Glomerular visceral epithelial cell (primary cell): ENCODE results near the gene HELZ.
"Not testable (repeated sequence)": the region's sequence is repeated elsewhere in the genome, so short reads cannot be mapped to it uniquely, and the experiment has no call there.

Source experiments
- DNase-seq: peaks from one replicate; pipeline ENCODE4 v3.0.0-alpha.2; 2016; ENCODE audit errors: extremely low spot score

HELZ gene

DNA sequence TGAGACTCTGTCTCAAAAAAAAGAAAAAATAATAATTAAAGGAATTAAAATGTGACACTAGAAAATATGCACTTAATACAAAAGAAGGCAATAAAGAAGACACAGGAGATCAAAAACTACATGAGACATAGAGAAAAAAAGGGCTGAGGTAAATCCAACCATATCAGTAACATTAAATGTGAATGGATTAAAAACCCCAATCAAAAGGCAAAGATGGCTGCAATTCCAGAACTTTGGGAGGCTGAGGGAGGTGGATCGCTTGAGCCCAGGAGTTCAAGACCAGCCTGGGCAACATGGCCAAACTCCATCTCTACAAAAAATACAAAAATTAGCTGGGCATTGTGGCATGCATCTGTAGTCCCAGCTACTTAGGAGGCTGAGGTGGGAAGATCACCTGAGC lies 103.0 kb downstream of the HELZ start:
- DNase-seq = not testable (repeated sequence)

DNA sequence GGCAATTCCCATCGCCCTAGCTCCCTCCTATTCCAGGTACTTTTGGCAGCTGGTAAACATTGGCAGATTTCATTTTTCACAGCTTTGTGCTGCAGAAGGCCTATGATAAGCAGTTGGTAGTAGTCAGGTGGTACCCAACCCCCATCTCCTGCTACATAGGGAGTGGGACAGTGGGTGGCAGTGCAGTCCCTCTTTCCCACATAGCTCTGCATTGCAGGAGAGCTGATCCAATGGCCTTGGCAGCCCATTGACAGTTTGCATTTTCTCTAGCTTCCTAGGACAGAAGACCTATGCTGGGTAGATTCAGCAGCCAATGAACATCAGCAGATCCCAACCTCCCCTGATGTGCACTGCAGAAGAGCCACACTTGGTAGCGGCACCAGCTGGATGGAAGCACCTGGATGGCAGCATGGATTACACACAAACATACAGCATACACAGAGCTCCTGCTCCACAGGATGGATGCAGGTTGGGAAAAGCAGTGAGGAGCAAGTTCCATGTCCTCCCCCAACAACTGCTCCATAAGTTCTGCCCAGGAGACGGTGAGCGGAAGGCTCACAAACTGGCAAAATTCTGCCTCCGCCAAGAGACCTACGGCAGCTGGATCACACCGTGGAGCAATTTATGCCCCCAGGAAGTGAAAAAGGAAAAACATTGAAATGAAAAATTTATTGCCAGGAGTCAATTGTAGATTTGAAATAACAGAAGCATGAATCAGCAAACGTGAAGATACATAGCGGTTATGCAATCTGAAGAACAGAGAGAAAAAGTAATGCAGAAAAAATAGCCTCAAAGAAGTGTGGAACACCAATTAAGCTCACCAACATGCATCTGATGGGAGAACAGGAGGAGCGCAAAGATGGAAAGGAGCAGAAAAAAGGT lies 105.0 kb downstream of the HELZ start:
- no peak for DNase-seq

DNA sequence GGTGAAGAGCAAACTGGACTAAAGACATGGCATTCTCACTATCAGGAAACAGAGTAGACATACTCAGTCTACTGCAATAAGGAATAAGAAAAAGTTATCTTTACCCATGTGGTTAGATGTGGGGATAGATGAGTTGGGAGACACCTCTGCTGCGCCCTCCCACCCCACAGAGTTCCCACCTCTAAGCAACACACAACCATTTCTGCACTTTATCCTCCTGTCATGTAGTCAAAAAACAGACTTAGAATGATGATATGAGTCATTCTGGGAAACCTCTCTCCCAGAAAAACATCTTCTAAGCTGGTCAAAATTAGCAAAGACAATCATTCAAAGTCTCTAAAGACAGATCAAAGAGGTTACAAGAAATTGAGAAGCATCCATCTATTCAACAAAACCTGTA lies 105.7 kb downstream of the HELZ start:
- DNase-seq = no peak

DNA sequence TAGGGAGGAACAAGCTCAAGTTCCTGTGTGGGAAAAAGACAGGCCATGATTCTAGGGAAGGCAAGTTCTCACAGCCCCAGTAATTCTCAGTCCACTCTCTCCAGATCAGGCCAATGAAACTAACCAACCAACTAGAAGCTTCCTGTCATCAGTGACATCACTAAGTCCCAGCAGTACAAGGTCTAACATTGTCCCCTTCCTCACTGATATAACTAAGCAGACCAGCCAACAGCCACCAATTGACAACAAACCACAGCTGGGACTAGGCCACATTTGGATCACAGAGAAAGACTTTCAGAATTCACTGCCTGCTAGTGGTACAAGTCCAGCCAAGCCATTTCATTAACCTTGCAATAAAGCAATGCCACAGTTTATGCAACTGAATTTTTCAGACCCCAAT lies 106.6 kb downstream of the HELZ start:
- no peak for DNase-seq

DNA sequence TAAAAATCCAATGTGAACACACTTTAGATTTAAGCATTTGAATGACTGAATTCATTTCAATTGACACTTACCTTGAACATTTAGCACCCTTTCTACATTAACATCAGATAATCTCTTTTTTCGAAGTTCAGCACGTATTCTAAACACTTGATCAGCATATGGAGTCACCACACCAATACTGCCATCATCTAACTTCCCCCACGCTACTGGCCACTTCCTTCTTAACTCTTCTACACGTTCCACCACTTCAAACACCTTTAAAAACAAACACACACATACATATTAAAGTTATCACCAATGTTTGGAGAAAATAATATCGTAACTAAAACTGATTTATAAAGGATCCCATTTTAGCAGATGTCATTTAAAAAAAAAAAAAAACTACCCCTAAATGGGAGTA lies 107.1 kb downstream of the HELZ start:
- no peak for DNase-seq

DNA sequence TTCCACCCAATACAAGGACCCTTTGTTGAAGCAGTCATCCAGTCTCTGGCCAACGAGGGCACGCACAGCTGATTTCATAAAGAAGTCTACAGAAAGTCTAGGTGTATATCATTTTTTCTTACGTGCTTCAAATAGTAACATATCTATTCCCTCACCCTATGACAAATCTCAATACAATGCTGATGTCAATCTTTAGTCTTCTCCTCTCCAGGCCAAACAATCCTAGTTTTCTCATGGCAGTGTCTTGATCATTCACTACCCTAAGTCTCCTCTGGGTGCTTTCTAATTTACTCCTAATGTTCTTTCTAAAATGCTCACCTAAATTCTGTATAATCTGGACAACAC lies 108.0 kb downstream of the HELZ start:
- no peak for DNase-seq

DNA sequence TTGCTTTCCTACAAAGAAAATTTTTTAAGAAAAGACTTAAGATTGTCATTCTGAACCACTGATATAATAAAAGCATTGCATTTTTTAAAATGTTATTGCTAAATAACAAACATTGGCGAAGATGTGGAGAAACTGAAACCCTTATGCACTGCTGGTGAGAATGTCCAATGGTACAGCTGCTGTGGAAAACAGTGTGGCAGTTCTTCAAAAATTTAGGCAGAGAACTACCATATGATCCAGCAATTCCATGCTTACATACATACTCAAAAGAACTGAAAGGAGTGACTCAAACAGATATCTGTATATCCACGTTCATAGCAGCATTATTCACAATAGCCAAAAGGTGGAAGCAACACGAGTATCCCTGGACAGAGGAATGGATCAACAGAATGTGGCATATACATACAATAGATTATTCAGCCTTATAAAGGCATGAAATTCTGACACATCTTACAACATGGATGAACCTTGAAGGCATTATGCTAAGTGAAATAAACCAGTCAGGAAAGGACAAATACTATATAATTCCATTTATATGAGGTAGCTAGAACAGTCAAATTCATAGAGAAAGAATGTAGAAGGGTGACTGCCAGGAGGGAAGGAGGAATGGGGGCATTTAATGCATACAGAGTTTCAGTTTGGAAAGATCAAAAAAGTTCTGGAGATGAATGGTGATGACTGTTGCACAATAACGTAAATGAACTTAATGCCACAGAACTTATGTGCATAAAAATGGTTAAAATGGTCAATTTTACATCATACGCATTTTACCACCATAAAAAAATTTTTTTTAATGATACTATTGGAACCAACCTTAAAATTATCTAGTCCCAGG lies 108.6 kb downstream of the HELZ start:
- no peak for DNase-seq

DNA sequence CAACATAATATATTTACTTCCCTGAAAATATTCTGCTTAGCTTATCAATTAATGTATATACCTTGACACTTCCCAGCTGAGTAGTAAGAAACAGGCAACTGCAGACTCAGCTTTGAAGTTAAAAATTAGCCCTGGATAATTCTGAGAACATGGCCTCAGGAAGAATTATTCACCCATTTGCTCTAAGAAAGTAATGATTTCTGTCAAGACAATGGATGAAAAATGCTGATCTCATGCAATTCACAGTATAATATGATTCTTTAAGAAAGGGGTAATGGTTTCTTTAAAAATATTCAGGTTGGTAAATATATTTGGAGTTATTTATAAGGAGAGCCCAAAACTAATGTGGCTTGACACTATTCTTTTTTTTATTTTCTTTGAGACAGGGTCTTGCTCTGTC lies 111.8 kb downstream of the HELZ start:
- DNase-seq = no peak

DNA sequence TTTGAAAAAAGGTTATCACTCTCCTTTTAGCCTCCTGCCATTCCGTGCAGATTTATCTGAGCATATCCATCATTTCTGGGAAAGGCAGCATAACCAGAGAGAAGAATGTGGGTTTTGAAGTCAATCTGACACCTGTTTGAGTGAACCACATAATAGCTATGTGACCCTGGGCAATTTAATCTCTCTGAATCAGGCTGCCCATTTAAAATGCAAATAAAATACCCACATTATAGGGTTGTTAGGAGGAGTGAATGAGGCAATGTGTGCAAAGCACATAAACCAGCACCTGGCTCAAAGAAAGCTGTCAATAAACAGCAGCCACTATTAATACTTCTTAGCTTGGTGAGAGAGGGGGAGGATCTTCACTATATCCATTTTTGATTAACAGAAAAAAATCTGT lies 112.6 kb downstream of the HELZ start:
- no peak for DNase-seq

DNA sequence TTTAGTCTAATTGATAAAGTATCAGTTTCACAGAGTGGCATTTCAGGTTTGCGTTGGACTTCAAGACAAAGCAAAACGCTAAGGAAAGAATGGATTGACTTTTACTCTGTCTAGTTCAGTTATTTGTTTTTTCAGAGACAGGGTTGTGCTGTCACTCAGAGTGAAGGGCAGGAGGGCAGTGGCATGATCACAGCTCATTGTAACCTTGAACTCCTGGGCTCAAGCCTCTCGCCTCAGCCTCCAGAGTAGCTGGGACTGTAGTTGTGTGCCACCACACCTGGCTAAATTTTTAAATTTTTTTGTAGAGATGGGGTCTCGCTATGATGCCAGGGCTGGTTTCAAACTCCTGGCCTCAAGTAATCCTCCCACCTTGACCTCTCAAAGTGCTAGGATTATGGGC lies 114.2 kb downstream of the HELZ start:
- no peak for DNase-seq

DNA sequence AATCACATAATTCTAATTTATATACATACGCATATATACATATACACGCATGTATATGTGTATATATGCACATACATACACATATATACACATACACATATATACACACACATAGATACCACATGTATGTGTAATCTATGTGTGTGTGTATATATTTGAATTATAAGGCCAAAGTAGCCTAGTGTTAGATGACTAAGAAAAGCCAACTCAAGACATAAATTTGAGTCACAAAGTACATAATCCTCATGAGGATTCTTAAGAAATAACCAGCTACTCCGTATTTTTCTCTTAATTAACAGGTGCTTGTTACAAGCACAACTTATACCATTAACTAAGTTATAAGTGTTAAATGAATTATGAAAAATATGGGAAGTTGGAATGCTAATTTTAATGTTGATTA lies 115.7 kb downstream of the HELZ start:
- no peak for DNase-seq

DNA sequence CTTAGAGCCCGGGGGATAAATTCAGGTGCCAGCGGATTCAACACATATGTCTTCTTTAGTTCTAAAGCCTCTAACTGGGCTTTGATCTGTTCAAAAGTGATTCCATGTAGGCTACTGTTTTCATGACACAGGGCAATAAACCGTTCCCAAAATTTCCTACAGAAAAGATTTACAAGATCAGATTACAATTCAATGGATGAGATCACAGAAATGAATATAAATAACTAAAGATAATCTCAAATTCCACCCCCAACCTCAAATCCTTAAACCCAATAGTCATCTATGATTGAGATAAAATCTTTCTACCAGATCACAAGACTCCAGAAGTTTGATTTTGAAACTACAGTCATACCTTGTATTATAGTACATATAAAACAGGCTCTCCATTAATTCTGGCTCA lies 116.3 kb downstream of the HELZ start:
- DNase-seq = no peak

DNA sequence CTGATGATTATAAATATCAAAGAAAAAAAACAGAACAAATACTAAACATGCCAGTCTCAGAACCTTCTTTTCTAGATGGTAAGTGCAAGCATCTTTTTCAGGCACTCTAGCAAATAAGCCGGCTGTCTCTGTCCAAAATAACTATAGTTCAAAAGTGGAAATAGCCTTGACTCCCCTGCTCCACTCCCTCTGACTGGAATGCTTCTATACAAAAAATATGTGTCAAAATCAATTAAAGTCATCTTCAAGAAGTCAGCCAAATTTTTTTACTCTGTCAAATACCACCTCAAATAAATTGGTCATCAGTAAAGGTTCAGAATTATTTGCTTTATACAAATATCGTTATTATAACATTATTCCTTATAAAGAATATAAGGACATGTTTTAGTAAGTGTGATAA lies 117.1 kb downstream of the HELZ start:
- no peak for DNase-seq

DNA sequence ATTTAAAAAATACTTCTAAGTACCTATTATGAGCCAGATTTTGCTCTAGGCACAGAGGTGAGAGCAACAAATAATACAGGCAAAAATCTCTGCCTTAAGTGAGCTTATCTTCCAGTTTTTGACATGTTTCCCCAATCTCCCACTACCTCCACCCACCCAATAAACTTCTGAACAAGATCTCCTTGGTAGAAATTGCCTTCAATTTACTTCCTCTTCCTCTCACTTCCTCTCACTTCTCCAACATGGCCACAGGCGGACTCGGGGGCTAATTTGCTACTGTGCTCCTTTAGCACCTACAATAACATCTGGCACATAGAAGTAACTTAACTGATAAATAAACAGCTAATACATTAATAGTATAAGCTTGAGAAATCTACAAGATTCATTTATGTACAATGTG lies 118.0 kb downstream of the HELZ start:
- DNase-seq = no peak

DNA sequence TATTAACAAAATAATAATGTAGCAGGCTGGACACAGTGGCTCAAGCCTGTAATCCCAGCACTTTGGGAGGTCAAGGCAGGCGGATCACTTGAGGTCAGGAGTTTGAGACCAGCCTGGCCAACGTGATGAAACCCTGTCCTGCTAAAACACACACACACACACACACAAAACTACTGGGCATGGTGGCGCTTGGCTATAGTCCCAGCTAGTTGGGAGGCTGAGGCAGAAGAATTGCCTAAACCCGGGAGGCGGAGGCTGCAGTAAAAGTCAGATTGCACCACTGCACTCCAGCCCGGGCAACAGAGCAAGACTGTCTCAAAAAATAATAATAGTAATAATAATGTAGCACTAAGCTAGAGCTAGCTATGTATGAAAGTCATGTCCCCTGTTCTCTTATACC lies 118.5 kb downstream of the HELZ start:
- not testable (repeated sequence) for DNase-seq

DNA sequence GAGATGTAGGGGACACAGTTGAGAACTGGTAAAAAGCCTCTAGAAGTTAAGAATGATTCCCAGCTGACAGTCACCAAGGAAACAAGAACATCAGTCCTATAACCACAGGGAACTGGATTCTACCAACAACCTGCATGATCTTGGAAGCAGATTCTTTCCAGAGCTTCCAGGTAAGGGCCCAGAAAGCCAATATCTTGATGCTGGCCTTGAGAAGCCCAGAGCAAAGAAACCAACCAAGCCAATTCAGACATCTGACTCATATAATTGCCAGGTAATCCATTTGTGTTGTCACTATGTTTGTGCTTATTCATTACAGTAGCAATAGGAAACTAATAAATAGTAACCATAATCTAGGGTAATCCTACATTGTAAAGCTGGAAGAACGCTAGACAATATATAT lies 119.1 kb downstream of the HELZ start:
- DNase-seq = no peak

DNA sequence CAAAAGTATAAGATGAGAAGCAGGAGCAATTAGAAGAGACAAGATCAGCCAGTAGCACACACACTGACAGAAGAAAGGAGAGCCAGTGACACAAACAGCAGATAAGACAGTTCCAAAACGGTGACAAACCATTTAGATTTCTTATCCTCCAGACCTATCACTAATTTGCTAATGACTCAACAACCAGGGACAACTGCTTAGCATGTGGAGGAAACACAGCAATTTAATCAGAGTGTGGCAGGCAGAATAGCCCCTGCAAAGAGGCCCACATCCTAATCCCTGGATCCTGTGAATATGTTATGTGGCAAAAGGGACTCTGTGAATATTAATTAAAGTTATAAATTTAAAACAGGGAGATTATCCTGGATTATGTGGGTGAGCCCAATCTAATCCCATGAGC lies 119.6 kb downstream of the HELZ start:
- no peak for DNase-seq

DNA sequence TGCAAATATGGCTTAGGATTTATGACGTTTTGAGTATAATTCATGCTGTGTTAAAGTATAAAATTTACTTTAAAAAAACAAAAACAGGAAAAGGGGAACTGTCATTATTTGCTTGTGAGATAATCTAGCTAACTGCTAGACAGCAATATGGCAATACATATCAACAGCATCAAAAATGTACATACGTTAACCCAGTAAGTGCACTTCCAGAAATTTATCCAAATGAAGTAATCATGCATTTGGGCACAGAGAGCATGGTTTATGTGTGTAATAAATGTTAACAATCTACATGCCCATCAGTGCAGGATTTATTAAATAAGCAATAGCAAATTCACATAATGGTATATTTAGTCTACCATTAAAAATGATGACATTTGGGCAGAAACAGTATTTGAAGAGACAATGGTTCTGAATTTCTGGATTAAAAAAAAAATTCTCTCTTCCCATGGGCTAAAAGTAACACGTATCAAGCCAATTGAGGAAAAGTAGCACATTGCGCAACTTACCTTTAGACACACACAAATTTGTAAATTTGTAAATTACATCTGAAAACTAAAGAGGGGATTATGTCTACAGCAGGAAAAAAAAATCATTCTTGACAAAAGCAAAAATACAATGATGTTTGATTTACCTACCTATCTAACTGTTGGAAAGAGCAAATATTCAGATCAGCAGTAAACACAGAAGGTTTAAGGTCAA lies 120.4 kb downstream of the HELZ start:
- DNase-seq = no peak

DNA sequence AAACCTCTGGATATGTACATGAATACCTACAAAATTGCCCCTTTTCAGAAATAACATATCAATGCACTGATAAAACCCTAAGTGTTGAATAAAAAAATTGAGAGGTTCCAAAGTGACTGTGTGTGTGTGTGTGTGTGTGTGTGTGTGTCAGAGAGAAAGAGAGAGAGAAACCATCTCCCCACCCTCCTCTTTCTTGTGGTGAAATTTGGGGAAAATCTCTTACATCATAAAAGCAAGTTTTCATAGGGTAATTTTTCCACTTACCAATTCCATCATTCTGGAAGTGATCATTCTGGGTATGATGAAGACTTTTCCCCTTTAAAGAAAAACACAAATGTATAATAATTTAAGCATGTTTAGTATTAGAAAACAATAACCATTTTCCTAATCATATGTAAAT lies 121.3 kb downstream of the HELZ start:
- DNase-seq = no peak

DNA sequence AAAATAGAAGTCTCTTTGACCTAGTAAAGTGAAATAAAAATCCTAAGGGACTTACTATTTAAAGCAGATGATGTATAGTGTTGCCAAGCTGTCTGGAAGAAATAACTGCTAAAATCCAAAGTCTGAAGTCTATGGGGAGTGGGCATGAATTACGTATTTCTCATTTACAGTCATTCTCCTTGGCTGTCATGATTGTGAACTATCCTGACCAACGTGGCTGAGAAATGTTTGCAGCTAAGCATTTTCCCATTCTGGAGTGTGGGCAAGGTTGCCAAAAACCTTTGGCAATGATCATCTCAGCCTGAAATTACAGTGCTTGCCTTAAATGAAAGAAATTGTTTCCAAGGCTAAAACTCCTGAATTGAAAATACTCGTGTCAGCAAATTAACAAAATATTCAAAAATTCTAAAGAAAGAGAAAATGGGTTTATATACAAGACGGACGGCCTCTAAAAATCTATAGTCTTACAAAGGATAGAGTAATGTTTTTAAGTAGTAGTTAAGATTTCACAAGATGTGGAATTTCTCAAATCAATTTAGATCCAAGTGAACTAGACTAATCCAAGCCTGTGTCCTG lies 123.6 kb downstream of the HELZ start:
- no peak for DNase-seq

DNA sequence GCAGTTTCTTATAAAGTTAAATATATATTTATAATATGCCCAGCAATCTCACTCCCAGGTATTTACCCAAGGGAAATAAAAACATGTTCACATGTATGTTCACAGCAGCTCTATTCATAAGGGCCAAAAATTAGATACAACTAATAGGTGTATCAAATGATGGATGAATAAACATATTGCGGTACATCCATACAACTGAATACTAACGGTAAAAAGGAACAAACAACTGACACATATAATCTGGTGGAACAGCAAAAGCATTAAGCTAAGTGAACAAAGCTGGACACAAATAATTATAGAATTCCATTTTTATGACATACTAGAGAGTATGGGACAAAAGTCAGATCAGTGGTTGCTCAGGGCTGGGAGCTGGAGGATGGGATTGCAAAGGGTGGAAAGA lies 125.9 kb downstream of the HELZ start:
- no peak for DNase-seq

DNA sequence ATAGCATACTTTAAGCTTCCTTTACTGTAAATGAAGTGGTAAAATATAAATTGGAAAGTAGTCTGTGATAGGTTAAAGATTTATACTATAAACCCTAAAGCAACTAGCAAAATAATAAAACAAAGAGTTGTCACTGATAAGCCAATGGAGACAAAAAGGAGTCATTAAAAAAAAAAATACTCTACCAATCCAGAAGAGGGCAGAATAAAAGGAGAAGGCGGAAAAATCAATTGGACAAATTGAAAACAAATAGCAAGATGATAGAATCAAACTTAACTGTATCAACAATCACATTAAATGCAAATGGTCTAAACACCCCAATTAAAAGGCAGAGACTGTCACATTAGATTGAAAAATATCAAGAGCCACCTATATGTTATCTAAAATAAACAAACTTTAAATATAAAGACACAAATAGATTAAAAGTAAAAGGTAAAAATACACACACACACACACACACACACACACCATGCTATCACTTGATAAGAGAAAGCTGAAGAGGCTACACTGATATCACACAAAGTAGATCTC lies 128.9 kb downstream of the HELZ start:
- DNase-seq = no peak
